Central memory CD8-positive, alpha-beta T cell (primary cell): ENCODE results near the gene RNF25.

Experiments used
- ATAC-seq: fragments of 150-1000 bp; cut with Tn5 transposase; replicated peaks from 2 replicates; pipeline ENCODE4 v1.10.0; 2022; ENCODE audit warnings: mild to moderate bottlenecking, moderate FRiP score, moderate number of reproducible peaks; ENCODE audit not compliant: poor library complexity, severe bottlenecking; ENCODE audit errors: extremely low read depth
- DNase-seq, 2 donors: peaks; one replicate each; pipeline ENCODE4 v3.0.0; 2021; ENCODE audit warnings: low spot score in 2 of 2
- H3K27ac Mint-ChIP-seq: one replicate; pipeline ENCODE4 v1.8.0; 2022; ENCODE audit warnings: low read depth, mild to moderate bottlenecking, moderate library complexity, mixed read lengths
- H3K27me3 Mint-ChIP-seq: one replicate; pipeline ENCODE4 v1.8.0; 2022; ENCODE audit warnings: mixed read lengths
- H3K36me3 Mint-ChIP-seq: one replicate; pipeline ENCODE4 v1.8.0; 2022; ENCODE audit warnings: mild to moderate bottlenecking, moderate library complexity, mixed read lengths; ENCODE audit not compliant: insufficient read depth
- H3K4me1 Mint-ChIP-seq: one replicate; pipeline ENCODE4 v1.8.0; 2022; ENCODE audit warnings: mixed read lengths
- H3K4me3 Mint-ChIP-seq: one replicate; pipeline ENCODE4 v1.8.0; 2022; ENCODE audit warnings: mild to moderate bottlenecking, moderate library complexity, mixed read lengths
- H3K9me3 Mint-ChIP-seq: one replicate; pipeline ENCODE4 v1.8.0; 2022; ENCODE audit warnings: mixed read lengths

The RNF25 gene

GRCh38 chr2:218662827-218663226 lies 9.0 kb downstream of the RNF25 start:
- Mint-ChIP-seq H3K27me3 (no peaks in the 10 kb centered on the region), H3K4me3 (no peak overlapping the region), H3K9me3 (no peaks in the 10 kb centered on the region), H3K4me1 (peaks cover 22% of the 10 kb centered on the region), H3K36me3 (peaks cover 38% of the 10 kb centered on the region), H3K27ac (no peak overlapping the region)
- DNase-seq (no peak), ATAC-seq (no peak)

- H3K4me1 Mint-ChIP-seq, result peaks cover 26% of the 10 kb centered on the region
Measured at GRCh38 chr2:218662377-218662776, 9.4 kb downstream of the RNF25 start.

GRCh38 chr2:218659988-218660358 lies 11.8 kb downstream of the RNF25 start:
- Mint-ChIP-seq H3K36me3 (peaks cover 28% of the 10 kb centered on the region), H3K9me3 (no peaks in the 10 kb centered on the region), H3K4me1 (peaks cover 32% of the 10 kb centered on the region)

More at GRCh38 chr2:218662377-218662776, 9.4 kb downstream of the RNF25 start:
- Mint-ChIP-seq H3K27ac (no peak overlapping the region), H3K27me3 (no peaks in the 10 kb centered on the region), H3K4me3 (no peak overlapping the region), H3K9me3 (no peaks in the 10 kb centered on the region), H3K36me3 (peaks cover 34% of the 10 kb centered on the region)
- DNase-seq (no peak), ATAC-seq (no peak)

GRCh38 chr2:218659258-218659987 lies 12.4 kb downstream of the RNF25 start, which contains the start of the genes BCS1L and ZNF142:
TSS of gene BCS1L (plus strand) at chr2:218659683. CDS start at chr2:218660988, 1,305 bp downstream.
TSS of gene ZNF142 (minus strand) at chr2:218659623. CDS start at chr2:218656429, 3,194 bp downstream.
- Mint-ChIP-seq H3K27me3 (no peaks in the 10 kb centered on the region), H3K36me3 (peaks cover 31% of the 10 kb centered on the region), H3K9me3 (no peaks in the 10 kb centered on the region), H3K4me1 (peaks cover 32% of the 10 kb centered on the region), H3K4me3 (peak within 1 kb of the TSS; percentile 91), H3K27ac (peak within 1 kb of the TSS; percentile 91)
- peak; percentile 97 for ATAC-seq
- peak; percentile 79 to 80 for DNase-seq

More at GRCh38 chr2:218659988-218660358, 11.8 kb downstream of the RNF25 start:
- ATAC-seq (no peak), DNase-seq (no peak)
- H3K27ac Mint-ChIP-seq, result peak overlapping the region; percentile 91
- peak overlapping the region; percentile 91 for H3K4me3 Mint-ChIP-seq
- no peaks in the 10 kb centered on the region for H3K27me3 Mint-ChIP-seq

GRCh38 chr2:218658671-218659257 lies 13.0 kb downstream of the RNF25 start:
- H3K27ac Mint-ChIP-seq, result peak overlapping the region; percentile 91
- H3K4me3 Mint-ChIP-seq, result peak overlapping the region; percentile 91
- ATAC-seq (peak; percentile 38), DNase-seq (no peak)
- no peaks in the 10 kb centered on the region for H3K27me3 Mint-ChIP-seq
- H3K36me3 Mint-ChIP-seq, result peaks cover 30% of the 10 kb centered on the region
- peaks cover 32% of the 10 kb centered on the region for H3K4me1 Mint-ChIP-seq
- no peaks in the 10 kb centered on the region for H3K9me3 Mint-ChIP-seq

- Mint-ChIP-seq H3K4me3 (no peak overlapping the region), H3K4me1 (peaks cover 32% of the 10 kb centered on the region), H3K27me3 (no peaks in the 10 kb centered on the region), H3K27ac (no peak overlapping the region), H3K36me3 (peaks cover 51% of the 10 kb centered on the region), H3K9me3 (no peaks in the 10 kb centered on the region)
- DNase-seq, result no peak
- no peak for ATAC-seq
Measured at GRCh38 chr2:218655751-218656150, 16.1 kb downstream of the RNF25 start.

GRCh38 chr2:218648787-218649100 lies 23.1 kb downstream of the RNF25 start:
- Mint-ChIP-seq H3K36me3 (peaks cover 73% of the 10 kb centered on the region), H3K4me3 (no peak overlapping the region), H3K27ac (no peak overlapping the region), H3K27me3 (no peaks in the 10 kb centered on the region), H3K4me1 (peaks cover 10% of the 10 kb centered on the region), H3K9me3 (no peaks in the 10 kb centered on the region)
- ATAC-seq (no peak), DNase-seq (no peak)

GRCh38 chr2:218648088-218648786 lies 23.6 kb downstream of the RNF25 start:
- H3K4me1 Mint-ChIP-seq, result peaks cover 10% of the 10 kb centered on the region
- no peak overlapping the region for H3K4me3 Mint-ChIP-seq
- ATAC-seq (peak; percentile 65), DNase-seq (peak; percentile 27 to 35)
- H3K27ac Mint-ChIP-seq, result no peak overlapping the region
- H3K27me3 Mint-ChIP-seq, result no peaks in the 10 kb centered on the region
- H3K9me3 Mint-ChIP-seq, result no peaks in the 10 kb centered on the region
- peaks cover 69% of the 10 kb centered on the region for H3K36me3 Mint-ChIP-seq

GRCh38 chr2:218645126-218645525 lies 26.7 kb downstream of the RNF25 start:
- ATAC-seq (no peak), DNase-seq (no peak)
- H3K36me3 Mint-ChIP-seq, result peaks cover 58% of the 10 kb centered on the region
- peaks cover 10% of the 10 kb centered on the region for H3K4me1 Mint-ChIP-seq
- H3K9me3 Mint-ChIP-seq, result no peaks in the 10 kb centered on the region
- no peak overlapping the region for H3K27ac Mint-ChIP-seq
- H3K27me3 Mint-ChIP-seq, result no peaks in the 10 kb centered on the region
- H3K4me3 Mint-ChIP-seq, result no peak overlapping the region

GRCh38 chr2:218644721-218645120 lies 27.1 kb downstream of the RNF25 start:
- H3K27ac Mint-ChIP-seq, result no peak overlapping the region
- peaks cover 10% of the 10 kb centered on the region for H3K4me1 Mint-ChIP-seq
- H3K27me3 Mint-ChIP-seq, result no peaks in the 10 kb centered on the region
- peaks cover 59% of the 10 kb centered on the region for H3K36me3 Mint-ChIP-seq
- H3K9me3 Mint-ChIP-seq, result no peaks in the 10 kb centered on the region
- no peak overlapping the region for H3K4me3 Mint-ChIP-seq
- ATAC-seq (no peak), DNase-seq (no peak)

- Mint-ChIP-seq H3K9me3 (no peaks in the 10 kb centered on the region), H3K36me3 (peaks cover 64% of the 10 kb centered on the region), H3K4me1 (peaks cover 10% of the 10 kb centered on the region), H3K27ac (peak overlapping the region; percentile 32), H3K27me3 (no peaks in the 10 kb centered on the region), H3K4me3 (no peak overlapping the region)
- DNase-seq (no peak), ATAC-seq (no peak)
Measured at GRCh38 chr2:218643751-218644310, 28.0 kb downstream of the RNF25 start.

GRCh38 chr2:218642786-218643185 lies 29.0 kb downstream of the RNF25 start:
- peaks cover 60% of the 10 kb centered on the region for H3K36me3 Mint-ChIP-seq
- peaks cover 1% of the 10 kb centered on the region for H3K4me1 Mint-ChIP-seq
- DNase-seq, result no peak
- no peak overlapping the region for H3K4me3 Mint-ChIP-seq
- ATAC-seq, result no peak
- H3K27ac Mint-ChIP-seq, result no peak overlapping the region
- no peaks in the 10 kb centered on the region for H3K27me3 Mint-ChIP-seq
- no peaks in the 10 kb centered on the region for H3K9me3 Mint-ChIP-seq
